Parathyroid adenoma (tissue), 2 donors: ENCODE measurements around the gene TPM4.

Experiments used
- H2AFZ ChIP-seq: fragments of 300-600 bp; sonication (generic); one replicate; pipeline ENCODE4 v1.7.0; 2017; ENCODE audit warnings: antibody characterized with exemption, mild to moderate bottlenecking
- H3K27ac ChIP-seq: fragments of 300-600 bp; sonication (generic); one replicate; pipeline ENCODE4 v1.7.0; 2017
- H3K27me3 ChIP-seq: fragments of 300-600 bp; sonication (generic); one replicate; pipeline ENCODE4 v1.7.0; 2017; ENCODE audit warnings: low read length; ENCODE audit not compliant: control insufficient read depth, insufficient read depth
- H3K36me3 ChIP-seq: fragments of 300-600 bp; sonication (generic); one replicate; pipeline ENCODE4 v1.7.0; 2017; ENCODE audit warnings: low read length; ENCODE audit not compliant: control insufficient read depth, insufficient read depth
- H3K4me1 ChIP-seq: fragments of 300-600 bp; sonication (generic); one replicate; pipeline ENCODE4 v1.7.0; 2017; ENCODE audit warnings: control low read depth
- H3K4me2 ChIP-seq: fragments of 300-600 bp; sonication (generic); one replicate; pipeline ENCODE4 v1.7.0; 2017; ENCODE audit warnings: low read length
- H3K4me3 ChIP-seq: fragments of 300-600 bp; sonication (generic); one replicate; pipeline ENCODE4 v1.7.0; 2017; ENCODE audit warnings: low read depth, low read length
- H3K79me2 ChIP-seq: fragments of 300-600 bp; sonication (generic); one replicate; pipeline ENCODE4 v1.7.0; 2017; ENCODE audit warnings: control low read depth
- H3K9ac ChIP-seq: fragments of 300-600 bp; sonication (generic); one replicate; pipeline ENCODE4 v1.7.0; 2017; ENCODE audit warnings: mild to moderate bottlenecking
- H3K9me3 ChIP-seq: fragments of 300-600 bp; sonication (generic); one replicate; pipeline ENCODE4 v1.7.0; 2017; ENCODE audit warnings: low read length; ENCODE audit not compliant: control insufficient read depth
- TF ChIP-seq, protein P1 (sequence below): fragments of 300-600 bp; sonication (generic); IDR thresholded peaks from one replicate; pipeline ENCODE4 v1.7.0; 2017; ENCODE audit warnings: antibody characterized with exemption, mild to moderate bottlenecking
- donor health status: primary hyperparathyroidism.

The TPM4 gene

DNA sequence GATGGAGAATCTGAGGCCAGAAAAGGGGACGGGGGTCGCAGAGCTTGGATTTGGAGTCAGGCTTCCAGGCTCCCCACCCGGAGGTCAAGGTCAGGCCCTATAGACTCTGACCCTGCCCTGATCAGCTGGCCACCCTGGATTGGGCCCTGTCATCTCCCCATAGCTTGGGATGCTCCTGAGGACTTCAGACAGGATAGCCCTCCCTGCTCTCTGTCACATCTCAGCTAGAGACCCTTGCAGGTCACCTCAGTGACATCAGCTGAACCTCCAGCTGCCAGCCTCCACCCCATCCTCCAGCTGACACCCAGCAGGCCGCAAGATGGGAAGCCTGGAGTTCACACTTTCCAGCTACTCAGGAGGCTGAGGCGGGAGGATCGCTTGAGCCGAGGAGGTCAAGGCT, 2.8 kb upstream of the TPM4 start:
- H3K27ac ChIP-seq, result no peak overlapping the region
- no peaks in the 10 kb centered on the region for H3K9me3 ChIP-seq
- H3K27me3 ChIP-seq, result no peaks in the 10 kb centered on the region
- no peak overlapping the region for H3K9ac ChIP-seq
- H3K4me3 ChIP-seq, result no peak overlapping the region
- H3K4me1 ChIP-seq, result no peaks in the 10 kb centered on the region
- H3K4me2 ChIP-seq, result no peak overlapping the region
- H3K36me3 ChIP-seq, result no peaks in the 10 kb centered on the region
- no peaks in the 10 kb centered on the region for H3K79me2 ChIP-seq
- TF ChIP-seq, protein P1, sequence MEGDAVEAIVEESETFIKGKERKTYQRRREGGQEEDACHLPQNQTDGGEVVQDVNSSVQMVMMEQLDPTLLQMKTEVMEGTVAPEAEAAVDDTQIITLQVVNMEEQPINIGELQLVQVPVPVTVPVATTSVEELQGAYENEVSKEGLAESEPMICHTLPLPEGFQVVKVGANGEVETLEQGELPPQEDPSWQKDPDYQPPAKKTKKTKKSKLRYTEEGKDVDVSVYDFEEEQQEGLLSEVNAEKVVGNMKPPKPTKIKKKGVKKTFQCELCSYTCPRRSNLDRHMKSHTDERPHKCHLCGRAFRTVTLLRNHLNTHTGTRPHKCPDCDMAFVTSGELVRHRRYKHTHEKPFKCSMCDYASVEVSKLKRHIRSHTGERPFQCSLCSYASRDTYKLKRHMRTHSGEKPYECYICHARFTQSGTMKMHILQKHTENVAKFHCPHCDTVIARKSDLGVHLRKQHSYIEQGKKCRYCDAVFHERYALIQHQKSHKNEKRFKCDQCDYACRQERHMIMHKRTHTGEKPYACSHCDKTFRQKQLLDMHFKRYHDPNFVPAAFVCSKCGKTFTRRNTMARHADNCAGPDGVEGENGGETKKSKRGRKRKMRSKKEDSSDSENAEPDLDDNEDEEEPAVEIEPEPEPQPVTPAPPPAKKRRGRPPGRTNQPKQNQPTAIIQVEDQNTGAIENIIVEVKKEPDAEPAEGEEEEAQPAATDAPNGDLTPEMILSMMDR, result no peak
- H2AFZ ChIP-seq, result no peak overlapping the region

GRCh38 chr19:16073988-16074387, 2.3 kb upstream of the TPM4 start:
- H2AFZ ChIP-seq, result no peak overlapping the region
- H3K79me2 ChIP-seq, result no peaks in the 10 kb centered on the region
- no peak overlapping the region for H3K4me2 ChIP-seq
- H3K36me3 ChIP-seq, result no peaks in the 10 kb centered on the region
- no peaks in the 10 kb centered on the region for H3K9me3 ChIP-seq
- H3K4me1 ChIP-seq, result no peaks in the 10 kb centered on the region
- H3K9ac ChIP-seq, result no peak overlapping the region
- H3K4me3 ChIP-seq, result no peak overlapping the region
- H3K27ac ChIP-seq, result peak overlapping the region; percentile 33
- H3K27me3 ChIP-seq, result no peaks in the 10 kb centered on the region
- TF ChIP-seq, protein P1, result no peak

- Histone ChIP-seq H3K36me3 (no peaks in the 10 kb centered on the region), H3K4me3 (no peak overlapping the region), H3K27ac (peak overlapping the region; percentile 91), H3K27me3 (no peaks in the 10 kb centered on the region), H3K9me3 (no peaks in the 10 kb centered on the region), H3K79me2 (peaks cover under 1% of the 10 kb centered on the region), H3K4me1 (no peaks in the 10 kb centered on the region), H3K4me2 (no peak overlapping the region), H2AFZ (no peak overlapping the region), H3K9ac (no peak overlapping the region)
- TF ChIP-seq, protein P1, result no peak
Measured at GRCh38 chr19:16074488-16075365, 1.6 kb upstream of the TPM4 start.

GRCh38 chr19:16075430-16076153, 703 bp upstream of the TPM4 start:
- Histone ChIP-seq H3K36me3 (no peaks in the 10 kb centered on the region), H2AFZ (peak overlapping the region; percentile 90), H3K9me3 (no peaks in the 10 kb centered on the region), H3K4me3 (peak overlapping the region; percentile 67), H3K4me2 (peak overlapping the region; percentile 65), H3K4me1 (no peaks in the 10 kb centered on the region), H3K79me2 (peaks cover 3% of the 10 kb centered on the region), H3K27me3 (no peaks in the 10 kb centered on the region), H3K27ac (peak overlapping the region; percentile 91), H3K9ac (peak overlapping the region; percentile 49)
- TF ChIP-seq, protein P1, result no peak
